ENCODE data around the gene SLC25A19.

DNA sequence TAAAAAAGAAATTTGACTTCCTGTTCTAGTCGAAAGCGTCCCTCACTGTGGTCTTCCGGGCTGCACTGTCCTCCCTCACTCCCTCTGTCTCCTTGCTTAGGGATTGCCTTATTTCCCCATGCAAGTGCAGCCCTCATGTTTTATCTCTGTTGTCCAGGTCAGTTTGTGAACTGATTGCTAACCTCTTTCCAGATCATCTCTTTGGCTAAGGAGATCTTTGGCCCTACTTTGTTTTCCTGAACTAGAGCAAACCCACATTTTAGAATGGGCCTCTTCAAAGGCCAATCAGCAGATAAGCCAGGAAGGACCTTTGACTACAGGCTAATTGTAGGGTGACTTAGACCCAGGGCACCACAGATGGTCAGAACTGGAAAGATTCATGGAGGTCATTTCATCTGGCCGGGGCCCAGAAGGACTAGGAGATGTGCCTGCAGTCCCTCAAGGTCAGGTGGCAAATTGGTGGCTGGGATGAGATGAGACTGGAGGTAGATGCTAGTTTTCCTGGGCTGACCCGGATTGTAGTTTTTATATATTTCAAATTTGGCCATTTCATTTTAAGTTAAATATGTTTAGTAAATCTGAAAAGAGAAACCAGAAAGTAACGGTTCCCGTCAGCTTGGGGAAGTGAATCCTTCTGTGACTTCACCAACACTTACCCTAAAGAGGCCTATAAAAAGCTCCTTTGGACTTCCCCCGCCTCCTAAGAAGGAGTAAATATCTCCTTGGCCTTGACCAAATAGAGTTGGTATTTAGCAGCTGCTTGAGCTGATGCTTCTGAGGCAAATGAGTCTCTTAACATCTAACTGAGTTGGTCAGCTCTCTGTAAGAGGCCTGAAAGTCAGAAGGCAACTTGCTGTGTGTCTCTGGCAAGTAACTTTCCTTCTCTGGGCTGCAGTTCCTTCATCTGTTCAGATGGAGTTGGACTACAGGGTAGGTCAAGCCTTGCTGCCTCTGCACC is 6.2 kb upstream of the SLC25A19 start:
- TF ChIP-seq, protein P1, sequence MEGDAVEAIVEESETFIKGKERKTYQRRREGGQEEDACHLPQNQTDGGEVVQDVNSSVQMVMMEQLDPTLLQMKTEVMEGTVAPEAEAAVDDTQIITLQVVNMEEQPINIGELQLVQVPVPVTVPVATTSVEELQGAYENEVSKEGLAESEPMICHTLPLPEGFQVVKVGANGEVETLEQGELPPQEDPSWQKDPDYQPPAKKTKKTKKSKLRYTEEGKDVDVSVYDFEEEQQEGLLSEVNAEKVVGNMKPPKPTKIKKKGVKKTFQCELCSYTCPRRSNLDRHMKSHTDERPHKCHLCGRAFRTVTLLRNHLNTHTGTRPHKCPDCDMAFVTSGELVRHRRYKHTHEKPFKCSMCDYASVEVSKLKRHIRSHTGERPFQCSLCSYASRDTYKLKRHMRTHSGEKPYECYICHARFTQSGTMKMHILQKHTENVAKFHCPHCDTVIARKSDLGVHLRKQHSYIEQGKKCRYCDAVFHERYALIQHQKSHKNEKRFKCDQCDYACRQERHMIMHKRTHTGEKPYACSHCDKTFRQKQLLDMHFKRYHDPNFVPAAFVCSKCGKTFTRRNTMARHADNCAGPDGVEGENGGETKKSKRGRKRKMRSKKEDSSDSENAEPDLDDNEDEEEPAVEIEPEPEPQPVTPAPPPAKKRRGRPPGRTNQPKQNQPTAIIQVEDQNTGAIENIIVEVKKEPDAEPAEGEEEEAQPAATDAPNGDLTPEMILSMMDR (conservative IDR thresholded peaks at IDR 0.05; ENCODE audit: low read length): no peak
- TF ChIP-seq EZH2phosphoT487 (IDR thresholded peaks at IDR 0.05; ENCODE audit: borderline replicate concordance): no peak

All from Loucy (cell line).